SK-N-SH treated with all-trans-retinoic acid at 6 μM for 48 hours (cell line): ENCODE data around the gene GAMT.

Source experiments
- ATAC-seq: fragments of 200-7000 bp; cut with Tn5 transposase; 3 replicates; pipeline ENCODE4 v1.9.1; 2020; ENCODE audit warnings: mild to moderate bottlenecking, moderate library complexity
- ARNTL ChIP-seq: fragments of 450-650 bp; formaldehyde crosslinking; IDR thresholded peaks from 2 replicates; pipeline ENCODE4 v1.5.0; 2020; ENCODE audit warnings: low read depth, mild to moderate bottlenecking, moderate library complexity, borderline replicate concordance
- BACH2 ChIP-seq: fragments of 250-450 bp; sonication (Bioruptor Pico); IDR thresholded peaks from 2 replicates; pipeline ENCODE4 v1.9.0; 2021; ENCODE audit warnings: mild to moderate bottlenecking, borderline replicate concordance
- CSDC2 ChIP-seq: fragments of 250-450 bp; sonication (Bioruptor Pico); IDR thresholded peaks from 2 replicates; pipeline ENCODE4 v1.5.0; 2020; ENCODE audit warnings: mild to moderate bottlenecking, moderate library complexity
- ESRRG ChIP-seq: fragments of 250-450 bp; sonication (Bioruptor Pico); IDR thresholded peaks from 2 replicates; pipeline ENCODE4 v1.6.1; 2021; ENCODE audit warnings: mild to moderate bottlenecking
- GLIS3 ChIP-seq: fragments of 250-450 bp; sonication (Bioruptor Pico); IDR thresholded peaks from 2 replicates; pipeline ENCODE4 v1.5.0; 2020; ENCODE audit warnings: mild to moderate bottlenecking, moderate library complexity
- ISL1 ChIP-seq: fragments of 250-450 bp; sonication (Bioruptor Pico); IDR thresholded peaks from 2 replicates; pipeline ENCODE4 v2.1.2; 2022; ENCODE audit warnings: mild to moderate bottlenecking, moderate library complexity
- OSR1 ChIP-seq: fragments of 250-450 bp; sonication (Bioruptor Pico); IDR thresholded peaks from 2 replicates; pipeline ENCODE4 v1.8.0; 2022; ENCODE audit warnings: moderate library complexity, mild to moderate bottlenecking, inconsistent platforms
- PPARA ChIP-seq: fragments of 250-450 bp; sonication (Bioruptor Pico); IDR thresholded peaks from 2 replicates; pipeline ENCODE4 v1.5.0; 2020; ENCODE audit warnings: mild to moderate bottlenecking, borderline replicate concordance
- RARB ChIP-seq: fragments of 250-450 bp; sonication (Bioruptor Pico); IDR thresholded peaks from 2 replicates; pipeline ENCODE4 v1.8.0; 2021; ENCODE audit warnings: mild to moderate bottlenecking, moderate library complexity
- SNAI2 ChIP-seq: fragments of 250-450 bp; sonication (Bioruptor Pico); IDR thresholded peaks from 2 replicates; pipeline ENCODE4 v1.5.0; 2020; ENCODE audit warnings: mild to moderate bottlenecking, moderate library complexity
- TCF4 ChIP-seq: fragments of 250-450 bp; sonication (Bioruptor Pico); IDR thresholded peaks from 2 replicates; pipeline ENCODE4 v1.8.0; 2021; ENCODE audit warnings: mild to moderate bottlenecking, moderate library complexity, borderline replicate concordance
- TOX ChIP-seq: fragments of 250-450 bp; sonication (Bioruptor Pico); IDR thresholded peaks from 2 replicates; pipeline ENCODE4 v1.8.0; 2021; ENCODE audit warnings: mild to moderate bottlenecking, moderate library complexity, borderline replicate concordance
- ZC3H10 ChIP-seq: fragments of 250-450 bp; sonication (Bioruptor Pico); IDR thresholded peaks from 2 replicates; pipeline ENCODE4 v1.5.1; 2021; ENCODE audit warnings: mild to moderate bottlenecking, moderate library complexity
- ZFP3 ChIP-seq: fragments of 250-450 bp; sonication (Bioruptor Pico); IDR thresholded peaks from 2 replicates; pipeline ENCODE4 v1.5.0; 2020; ENCODE audit warnings: mild to moderate bottlenecking, moderate library complexity
- ZFP30 ChIP-seq: fragments of 450-650 bp; formaldehyde crosslinking; IDR thresholded peaks from 2 replicates; pipeline ENCODE4 v1.5.0; 2022; ENCODE audit warnings: mild to moderate bottlenecking, moderate library complexity
- ZNF565 ChIP-seq: fragments of 450-650 bp; formaldehyde crosslinking; conservative IDR thresholded peaks from 2 replicates; pipeline ENCODE4 v1.5.0; 2020; ENCODE audit warnings: low read depth, mild to moderate bottlenecking, moderate library complexity
- ZNF70 ChIP-seq: fragments of 450-650 bp; formaldehyde crosslinking; IDR thresholded peaks from 2 replicates; pipeline ENCODE4 v1.5.0; 2020; ENCODE audit warnings: mild to moderate bottlenecking, moderate library complexity
- ZNF8 ChIP-seq: fragments of 450-650 bp; formaldehyde crosslinking; IDR thresholded peaks from 2 replicates; pipeline ENCODE4 v1.5.0; 2020; ENCODE audit warnings: mild to moderate bottlenecking, moderate library complexity
- TF ChIP-seq, protein P1 (sequence below): fragments of 250-450 bp; sonication (Bioruptor Pico); IDR thresholded peaks from 2 replicates; pipeline ENCODE4 v1.5.0; 2020; ENCODE audit warnings: mild to moderate bottlenecking, moderate library complexity
- TF ChIP-seq, protein P2 (sequence below): fragments of 250-450 bp; sonication (Bioruptor Pico); IDR thresholded peaks from 2 replicates; pipeline ENCODE4 v1.5.1; 2020; ENCODE audit warnings: low read depth, mild to moderate bottlenecking, moderate library complexity
- TF ChIP-seq, protein P3 (sequence below): fragments of 250-450 bp; sonication (Bioruptor Pico); IDR thresholded peaks from 2 replicates; pipeline ENCODE4 v1.8.0; 2020; ENCODE audit warnings: mild to moderate bottlenecking, moderate library complexity, borderline replicate concordance
- TF ChIP-seq, protein P4 (sequence below): fragments of 250-450 bp; sonication (Bioruptor Pico); IDR thresholded peaks from 2 replicates; pipeline ENCODE4 v1.8.0; 2021; ENCODE audit warnings: low read depth, mild to moderate bottlenecking, moderate library complexity, borderline replicate concordance
- TF ChIP-seq, protein P5 (sequence below): fragments of 250-450 bp; sonication (Bioruptor Pico); IDR thresholded peaks from 2 replicates; pipeline ENCODE4 v1.5.1; 2021; ENCODE audit warnings: mild to moderate bottlenecking, moderate library complexity

GAMT gene

DNA sequence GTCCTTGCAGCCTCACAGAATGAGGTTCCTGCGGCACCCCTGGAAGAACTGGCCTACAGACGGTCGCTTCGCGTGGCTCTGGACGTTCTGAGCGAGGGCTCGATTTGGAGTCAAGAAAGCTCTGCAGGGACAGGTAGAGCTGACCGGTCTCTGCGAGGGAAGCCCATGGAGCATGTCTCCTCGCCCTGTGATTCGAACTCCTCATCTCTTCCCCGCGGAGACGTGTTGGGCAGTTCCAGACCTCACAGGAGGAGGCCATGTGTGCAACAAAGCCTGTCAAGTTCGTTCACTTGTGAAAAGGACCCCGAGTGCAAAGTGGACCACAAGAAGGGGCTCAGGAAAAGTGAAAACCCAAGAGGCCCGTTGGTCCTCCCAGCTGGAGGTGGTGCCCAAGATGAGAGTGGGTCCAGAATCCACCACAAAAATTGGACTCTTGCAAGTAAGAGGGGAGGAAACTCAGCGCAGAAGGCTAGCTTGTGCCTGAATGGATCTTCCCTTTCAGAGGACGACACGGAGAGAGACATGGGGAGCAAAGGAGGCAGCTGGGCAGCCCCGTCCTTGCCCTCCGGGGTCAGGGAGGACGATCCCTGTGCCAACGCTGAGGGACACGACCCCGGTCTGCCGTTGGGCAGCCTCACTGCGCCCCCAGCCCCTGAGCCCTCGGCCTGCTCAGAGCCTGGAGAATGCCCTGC is 41.1 kb downstream of the GAMT start:
- ATAC-seq, result peak; percentile 28
- TF ChIP-seq PPARA (CRISPR knock-in tag), result no peak
- TF ChIP-seq ISL1 (CRISPR knock-in tag), result no peak
- TF ChIP-seq ZFP3 (CRISPR knock-in tag), result no peak
- no peak for TF ChIP-seq ZNF565 (CRISPR knock-in tag)
- no peak for TF ChIP-seq ESRRG (CRISPR knock-in tag)
- no peak for TF ChIP-seq ZNF8 (CRISPR knock-in tag)
- TF ChIP-seq GLIS3 (CRISPR knock-in tag), result no peak
- no peak for TF ChIP-seq TOX (CRISPR knock-in tag)
- TF ChIP-seq SNAI2 (CRISPR knock-in tag), result no peak
- TF ChIP-seq OSR1 (CRISPR knock-in tag), result no peak

DNA sequence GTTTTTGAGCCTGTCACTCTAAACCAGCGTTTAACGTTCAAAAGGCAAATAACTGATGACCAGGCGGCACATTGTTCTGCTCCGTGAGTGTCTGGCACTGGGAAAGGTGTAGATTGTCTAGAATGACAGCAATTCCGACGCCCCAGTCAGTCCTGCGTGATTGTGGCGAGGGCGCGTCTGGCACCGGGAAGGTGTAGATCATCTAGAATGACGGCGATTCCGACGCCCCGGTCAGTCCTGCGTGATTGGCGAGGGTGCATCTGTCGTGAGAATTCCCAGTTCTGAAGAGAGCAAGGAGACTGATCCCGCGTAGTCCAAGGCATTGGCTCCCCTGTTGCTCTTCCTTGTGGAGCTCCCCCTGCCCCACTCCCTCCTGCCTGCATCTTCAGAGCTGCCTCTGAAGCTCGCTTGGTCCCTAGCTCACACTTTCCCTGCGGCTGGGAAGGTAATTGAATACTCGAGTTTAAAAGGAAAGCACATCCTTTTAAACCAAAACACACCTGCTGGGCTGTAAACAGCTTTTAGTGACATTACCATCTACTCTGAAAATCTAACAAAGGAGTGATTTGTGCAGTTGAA is 43.7 kb downstream of the GAMT start:
- no peak for ATAC-seq
- TF ChIP-seq ZNF70 (CRISPR knock-in tag) (no peak), TCF4 (no peak), PPARA (CRISPR knock-in tag) (no peak), CSDC2 (no peak), ESRRG (CRISPR knock-in tag) (no peak), BACH2 (CRISPR knock-in tag) (no peak), ZFP30 (no peak), ZC3H10 (CRISPR knock-in tag) (no peak), SNAI2 (CRISPR knock-in tag) (no peak), ARNTL (CRISPR knock-in tag) (no peak), ISL1 (CRISPR knock-in tag) (no peak), RARB (CRISPR knock-in tag) (no peak)
- TF ChIP-seq, protein P1, sequence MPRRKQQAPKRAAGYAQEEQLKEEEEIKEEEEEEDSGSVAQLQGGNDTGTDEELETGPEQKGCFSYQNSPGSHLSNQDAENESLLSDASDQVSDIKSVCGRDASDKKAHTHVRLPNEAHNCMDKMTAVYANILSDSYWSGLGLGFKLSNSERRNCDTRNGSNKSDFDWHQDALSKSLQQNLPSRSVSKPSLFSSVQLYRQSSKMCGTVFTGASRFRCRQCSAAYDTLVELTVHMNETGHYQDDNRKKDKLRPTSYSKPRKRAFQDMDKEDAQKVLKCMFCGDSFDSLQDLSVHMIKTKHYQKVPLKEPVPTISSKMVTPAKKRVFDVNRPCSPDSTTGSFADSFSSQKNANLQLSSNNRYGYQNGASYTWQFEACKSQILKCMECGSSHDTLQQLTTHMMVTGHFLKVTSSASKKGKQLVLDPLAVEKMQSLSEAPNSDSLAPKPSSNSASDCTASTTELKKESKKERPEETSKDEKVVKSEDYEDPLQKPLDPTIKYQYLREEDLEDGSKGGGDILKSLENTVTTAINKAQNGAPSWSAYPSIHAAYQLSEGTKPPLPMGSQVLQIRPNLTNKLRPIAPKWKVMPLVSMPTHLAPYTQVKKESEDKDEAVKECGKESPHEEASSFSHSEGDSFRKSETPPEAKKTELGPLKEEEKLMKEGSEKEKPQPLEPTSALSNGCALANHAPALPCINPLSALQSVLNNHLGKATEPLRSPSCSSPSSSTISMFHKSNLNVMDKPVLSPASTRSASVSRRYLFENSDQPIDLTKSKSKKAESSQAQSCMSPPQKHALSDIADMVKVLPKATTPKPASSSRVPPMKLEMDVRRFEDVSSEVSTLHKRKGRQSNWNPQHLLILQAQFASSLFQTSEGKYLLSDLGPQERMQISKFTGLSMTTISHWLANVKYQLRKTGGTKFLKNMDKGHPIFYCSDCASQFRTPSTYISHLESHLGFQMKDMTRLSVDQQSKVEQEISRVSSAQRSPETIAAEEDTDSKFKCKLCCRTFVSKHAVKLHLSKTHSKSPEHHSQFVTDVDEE, result no peak
- TF ChIP-seq, protein P2, sequence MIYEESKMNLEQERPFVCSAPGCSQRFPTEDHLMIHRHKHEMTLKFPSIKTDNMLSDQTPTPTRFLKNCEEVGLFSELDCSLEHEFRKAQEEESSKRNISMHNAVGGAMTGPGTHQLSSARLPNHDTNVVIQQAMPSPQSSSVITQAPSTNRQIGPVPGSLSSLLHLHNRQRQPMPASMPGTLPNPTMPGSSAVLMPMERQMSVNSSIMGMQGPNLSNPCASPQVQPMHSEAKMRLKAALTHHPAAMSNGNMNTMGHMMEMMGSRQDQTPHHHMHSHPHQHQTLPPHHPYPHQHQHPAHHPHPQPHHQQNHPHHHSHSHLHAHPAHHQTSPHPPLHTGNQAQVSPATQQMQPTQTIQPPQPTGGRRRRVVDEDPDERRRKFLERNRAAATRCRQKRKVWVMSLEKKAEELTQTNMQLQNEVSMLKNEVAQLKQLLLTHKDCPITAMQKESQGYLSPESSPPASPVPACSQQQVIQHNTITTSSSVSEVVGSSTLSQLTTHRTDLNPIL (CRISPR knock-in tag), result no peak
- TF ChIP-seq, protein P3, sequence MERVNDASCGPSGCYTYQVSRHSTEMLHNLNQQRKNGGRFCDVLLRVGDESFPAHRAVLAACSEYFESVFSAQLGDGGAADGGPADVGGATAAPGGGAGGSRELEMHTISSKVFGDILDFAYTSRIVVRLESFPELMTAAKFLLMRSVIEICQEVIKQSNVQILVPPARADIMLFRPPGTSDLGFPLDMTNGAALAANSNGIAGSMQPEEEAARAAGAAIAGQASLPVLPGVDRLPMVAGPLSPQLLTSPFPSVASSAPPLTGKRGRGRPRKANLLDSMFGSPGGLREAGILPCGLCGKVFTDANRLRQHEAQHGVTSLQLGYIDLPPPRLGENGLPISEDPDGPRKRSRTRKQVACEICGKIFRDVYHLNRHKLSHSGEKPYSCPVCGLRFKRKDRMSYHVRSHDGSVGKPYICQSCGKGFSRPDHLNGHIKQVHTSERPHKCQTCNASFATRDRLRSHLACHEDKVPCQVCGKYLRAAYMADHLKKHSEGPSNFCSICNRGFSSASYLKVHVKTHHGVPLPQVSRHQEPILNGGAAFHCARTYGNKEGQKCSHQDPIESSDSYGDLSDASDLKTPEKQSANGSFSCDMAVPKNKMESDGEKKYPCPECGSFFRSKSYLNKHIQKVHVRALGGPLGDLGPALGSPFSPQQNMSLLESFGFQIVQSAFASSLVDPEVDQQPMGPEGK, result no peak
- TF ChIP-seq, all 23 proteins: peak for 0

DNA sequence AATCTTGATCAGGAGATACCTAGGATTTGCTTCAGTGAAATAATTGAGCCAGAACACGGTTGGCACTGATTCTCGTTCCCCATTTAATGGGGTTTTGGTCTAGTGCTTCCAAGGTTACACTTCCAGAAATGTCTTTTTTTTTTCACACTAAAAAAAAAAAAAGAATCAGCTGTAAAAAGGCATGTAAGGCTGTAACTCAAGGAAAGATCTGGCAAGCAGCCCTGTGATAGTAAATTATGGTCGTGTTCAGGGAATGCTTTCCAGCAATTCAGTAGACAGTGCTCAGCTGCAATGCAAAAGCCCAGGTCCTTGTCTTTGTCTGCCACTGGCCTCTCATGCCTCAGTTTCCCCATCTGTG is 44.9 kb downstream of the GAMT start:
- TF ChIP-seq, protein P2 (CRISPR knock-in tag), result no peak
- TF ChIP-seq BACH2 (CRISPR knock-in tag) (no peak), PPARA (CRISPR knock-in tag) (no peak), ZFP3 (CRISPR knock-in tag) (no peak), ISL1 (CRISPR knock-in tag) (no peak), ZNF565 (CRISPR knock-in tag) (no peak), ZNF70 (CRISPR knock-in tag) (no peak), ZC3H10 (CRISPR knock-in tag) (no peak), CSDC2 (no peak), ESRRG (CRISPR knock-in tag) (no peak), SNAI2 (CRISPR knock-in tag) (no peak), ZFP30 (no peak), ARNTL (CRISPR knock-in tag) (no peak), TCF4 (no peak), ZNF8 (CRISPR knock-in tag) (no peak)
- TF ChIP-seq, protein P4, sequence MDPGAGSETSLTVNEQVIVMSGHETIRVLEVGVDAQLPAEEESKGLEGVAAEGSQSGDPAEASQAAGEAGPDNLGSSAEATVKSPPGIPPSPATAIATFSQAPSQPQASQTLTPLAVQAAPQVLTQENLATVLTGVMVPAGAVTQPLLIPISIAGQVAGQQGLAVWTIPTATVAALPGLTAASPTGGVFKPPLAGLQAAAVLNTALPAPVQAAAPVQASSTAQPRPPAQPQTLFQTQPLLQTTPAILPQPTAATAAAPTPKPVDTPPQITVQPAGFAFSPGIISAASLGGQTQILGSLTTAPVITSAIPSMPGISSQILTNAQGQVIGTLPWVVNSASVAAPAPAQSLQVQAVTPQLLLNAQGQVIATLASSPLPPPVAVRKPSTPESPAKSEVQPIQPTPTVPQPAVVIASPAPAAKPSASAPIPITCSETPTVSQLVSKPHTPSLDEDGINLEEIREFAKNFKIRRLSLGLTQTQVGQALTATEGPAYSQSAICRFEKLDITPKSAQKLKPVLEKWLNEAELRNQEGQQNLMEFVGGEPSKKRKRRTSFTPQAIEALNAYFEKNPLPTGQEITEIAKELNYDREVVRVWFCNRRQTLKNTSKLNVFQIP (CRISPR knock-in tag), result no peak
- TF ChIP-seq, protein P5, sequence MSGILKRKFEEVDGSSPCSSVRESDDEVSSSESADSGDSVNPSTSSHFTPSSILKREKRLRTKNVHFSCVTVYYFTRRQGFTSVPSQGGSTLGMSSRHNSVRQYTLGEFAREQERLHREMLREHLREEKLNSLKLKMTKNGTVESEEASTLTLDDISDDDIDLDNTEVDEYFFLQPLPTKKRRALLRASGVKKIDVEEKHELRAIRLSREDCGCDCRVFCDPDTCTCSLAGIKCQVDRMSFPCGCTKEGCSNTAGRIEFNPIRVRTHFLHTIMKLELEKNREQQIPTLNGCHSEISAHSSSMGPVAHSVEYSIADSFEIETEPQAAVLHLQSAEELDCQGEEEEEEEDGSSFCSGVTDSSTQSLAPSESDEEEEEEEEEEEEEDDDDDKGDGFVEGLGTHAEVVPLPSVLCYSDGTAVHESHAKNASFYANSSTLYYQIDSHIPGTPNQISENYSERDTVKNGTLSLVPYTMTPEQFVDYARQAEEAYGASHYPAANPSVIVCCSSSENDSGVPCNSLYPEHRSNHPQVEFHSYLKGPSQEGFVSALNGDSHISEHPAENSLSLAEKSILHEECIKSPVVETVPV (CRISPR knock-in tag), result no peak
- ATAC-seq, result no peak
